GM18517 (cell line): ENCODE measurements around the gene SNRPA.

Experiments
- ATAC-seq: cut with Tn5 transposase; IDR thresholded peaks from one replicate; pipeline ENCODE4 v1.9.1; 2021; ENCODE audit warnings: mild to moderate bottlenecking, moderate library complexity; ENCODE audit not compliant: unreplicated experiment

The SNRPA gene

GRCh38 chr19:40800339-40800996, 49.5 kb downstream of the SNRPA start:
- ATAC-seq: no peak

DNA sequence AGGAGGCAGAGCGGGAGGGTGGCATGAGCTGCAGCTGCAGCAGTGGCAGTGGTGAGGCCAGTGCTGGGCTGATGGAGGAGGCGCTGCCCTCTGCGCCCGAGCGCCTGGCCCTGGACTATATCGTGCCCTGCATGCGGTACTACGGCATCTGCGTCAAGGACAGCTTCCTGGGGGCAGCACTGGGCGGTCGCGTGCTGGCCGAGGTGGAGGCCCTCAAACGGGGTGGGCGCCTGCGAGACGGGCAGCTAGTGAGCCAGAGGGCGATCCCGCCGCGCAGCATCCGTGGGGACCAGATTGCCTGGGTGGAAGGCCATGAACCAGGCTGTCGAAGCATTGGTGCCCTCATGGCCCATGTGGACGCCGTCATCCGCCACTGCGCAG, 50.0 kb downstream of the SNRPA start:
- ATAC-seq: no peak

DNA sequence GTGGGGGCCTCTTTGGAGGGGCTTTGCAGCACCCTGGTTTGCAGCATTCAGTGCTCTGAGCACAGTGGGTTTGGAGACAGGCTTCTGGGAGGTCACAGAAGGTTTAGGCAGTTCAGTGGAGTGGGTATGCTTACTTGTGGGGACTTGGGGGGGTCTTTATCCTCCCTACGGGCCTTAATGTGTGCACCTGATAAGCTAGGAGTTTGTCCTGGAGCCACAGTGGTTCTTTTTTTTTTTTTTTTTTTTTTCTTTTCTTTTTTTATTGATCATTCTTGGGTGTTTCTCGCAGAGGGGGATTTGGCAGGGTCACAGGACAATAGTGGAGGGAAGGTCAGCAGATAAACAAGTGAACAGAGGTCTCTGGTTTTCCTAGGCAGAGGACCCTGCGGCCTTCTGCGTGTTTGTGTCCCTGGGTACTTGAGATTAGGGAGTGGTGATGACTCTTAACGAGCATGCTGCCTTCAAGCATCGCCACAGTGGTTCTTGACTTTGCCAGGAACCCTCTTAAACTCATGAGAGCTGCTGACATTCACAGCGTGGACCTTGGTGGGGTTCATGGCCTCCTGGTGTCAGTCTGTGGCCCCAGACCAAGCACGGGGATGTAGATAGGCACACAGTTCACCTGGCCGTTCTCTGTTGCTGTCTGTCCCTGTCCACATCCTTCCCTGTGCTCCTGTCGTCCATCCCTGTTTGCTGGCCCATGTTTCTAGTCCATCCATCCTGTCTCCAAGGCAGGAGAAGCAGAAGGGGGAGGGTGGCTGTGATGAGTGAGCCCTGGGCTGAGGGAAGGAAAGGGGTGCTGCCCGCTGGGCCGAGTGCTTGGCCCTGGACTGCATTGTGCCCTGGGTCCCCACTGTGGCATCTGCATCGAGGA, 50.7 kb downstream of the SNRPA start:
- no peak for ATAC-seq

- no peak for ATAC-seq
Observed at GRCh38 chr19:40802300-40803169, 51.5 kb downstream of the SNRPA start.

DNA sequence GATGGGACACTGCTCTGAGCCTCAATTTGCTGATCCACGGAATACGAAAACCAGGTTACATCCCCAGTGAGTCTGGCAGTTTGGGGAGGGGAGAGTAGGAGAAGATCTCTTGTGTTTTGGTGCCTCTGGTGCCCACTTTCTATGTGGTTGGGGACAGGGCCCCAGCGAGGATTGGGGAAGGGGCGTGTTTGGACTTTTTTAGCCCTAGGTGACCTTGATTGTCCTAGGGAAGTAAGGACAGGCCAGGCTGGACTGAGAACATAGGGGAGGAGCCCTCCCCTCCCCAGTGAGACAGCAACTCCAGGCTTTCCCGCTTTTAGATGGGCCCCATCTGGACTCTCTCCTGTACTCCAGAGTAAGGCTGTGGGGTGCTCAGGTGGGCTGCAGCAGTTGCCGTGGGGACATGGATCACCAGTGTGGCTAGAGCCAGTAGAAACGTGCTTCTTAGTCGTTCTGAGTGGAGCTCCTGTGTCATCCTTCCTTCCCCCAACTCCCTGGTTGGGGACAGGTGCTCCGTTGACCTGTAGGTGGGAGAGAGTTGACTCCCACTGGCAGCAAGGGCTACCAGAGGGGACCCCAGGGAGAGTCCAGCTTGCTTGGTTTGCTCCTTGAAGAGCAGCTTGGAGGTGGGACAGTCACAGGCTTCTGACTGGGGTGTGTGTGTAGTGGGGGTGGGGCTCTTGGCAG, 52.3 kb downstream of the SNRPA start:
- ATAC-seq: no peak

DNA sequence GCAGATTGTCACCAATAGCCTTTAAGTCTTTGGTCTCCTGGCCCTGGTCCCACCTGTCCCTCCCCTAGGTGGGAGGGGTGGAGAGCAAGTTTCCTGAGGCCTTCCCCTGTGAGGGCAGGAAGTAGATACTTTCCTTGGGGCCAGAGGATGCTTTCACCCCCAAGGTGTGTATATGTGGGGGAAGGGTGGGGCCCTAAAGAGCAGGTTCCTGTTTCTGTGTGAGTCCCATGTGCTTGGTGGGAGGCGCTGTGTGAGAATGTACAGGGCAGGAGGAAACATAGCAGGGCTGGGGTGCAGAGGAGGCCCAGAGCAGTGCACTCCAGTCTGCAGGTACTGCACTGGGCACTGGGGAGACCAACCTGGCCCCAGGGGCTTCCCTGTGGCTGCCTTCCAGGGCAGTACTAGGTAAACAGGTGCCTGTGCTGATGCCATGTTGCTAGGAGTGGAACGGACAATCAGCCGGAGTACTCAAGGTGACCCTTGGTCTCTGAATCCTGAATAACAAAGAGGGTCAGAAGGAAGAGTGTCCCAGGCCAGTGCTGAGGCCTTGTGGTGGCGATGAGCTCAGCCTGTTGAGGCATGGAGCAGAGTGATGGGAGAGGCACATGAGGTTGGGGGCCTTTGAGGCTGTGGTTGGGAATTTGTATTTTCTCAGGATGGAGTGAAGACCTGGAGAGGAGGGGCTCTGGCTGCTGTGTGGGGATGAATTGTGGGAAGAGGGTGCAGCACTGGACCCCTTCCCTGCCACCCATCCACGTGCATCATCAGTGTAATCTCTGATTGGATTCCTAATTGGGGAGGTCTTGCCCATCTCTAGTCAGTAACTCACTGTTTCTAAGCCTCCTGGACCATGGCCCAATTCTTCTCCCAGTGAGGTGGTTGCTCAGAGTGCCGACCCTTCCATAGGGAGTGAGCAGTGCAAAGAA, 53.1 kb downstream of the SNRPA start:
- no peak for ATAC-seq

DNA sequence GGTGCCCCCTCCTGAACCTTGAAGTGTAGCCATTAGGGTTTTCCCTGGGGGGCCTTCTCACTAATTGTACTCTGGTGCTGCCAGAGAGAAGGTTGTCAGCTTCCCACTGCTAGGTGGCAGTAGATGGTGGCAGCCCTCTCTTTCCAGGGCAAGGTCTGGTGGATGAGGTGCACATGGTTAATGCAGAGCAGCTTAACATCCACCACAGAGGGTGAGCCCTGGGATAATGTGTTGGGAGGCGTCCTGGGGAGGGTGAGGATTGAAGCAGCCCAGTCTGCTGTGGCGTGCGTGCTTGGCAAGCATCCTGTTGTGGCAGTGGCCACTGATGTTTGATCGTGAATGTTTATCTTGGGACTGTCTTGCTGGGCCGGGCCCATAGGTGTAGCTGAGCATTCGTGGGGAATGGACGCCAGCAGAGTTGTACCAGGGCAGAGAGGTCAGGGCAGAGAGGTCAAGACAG, 53.8 kb downstream of the SNRPA start:
- ATAC-seq: no peak

- no peak for ATAC-seq
Observed at GRCh38 chr19:40805258-40805868, 54.4 kb downstream of the SNRPA start.

DNA sequence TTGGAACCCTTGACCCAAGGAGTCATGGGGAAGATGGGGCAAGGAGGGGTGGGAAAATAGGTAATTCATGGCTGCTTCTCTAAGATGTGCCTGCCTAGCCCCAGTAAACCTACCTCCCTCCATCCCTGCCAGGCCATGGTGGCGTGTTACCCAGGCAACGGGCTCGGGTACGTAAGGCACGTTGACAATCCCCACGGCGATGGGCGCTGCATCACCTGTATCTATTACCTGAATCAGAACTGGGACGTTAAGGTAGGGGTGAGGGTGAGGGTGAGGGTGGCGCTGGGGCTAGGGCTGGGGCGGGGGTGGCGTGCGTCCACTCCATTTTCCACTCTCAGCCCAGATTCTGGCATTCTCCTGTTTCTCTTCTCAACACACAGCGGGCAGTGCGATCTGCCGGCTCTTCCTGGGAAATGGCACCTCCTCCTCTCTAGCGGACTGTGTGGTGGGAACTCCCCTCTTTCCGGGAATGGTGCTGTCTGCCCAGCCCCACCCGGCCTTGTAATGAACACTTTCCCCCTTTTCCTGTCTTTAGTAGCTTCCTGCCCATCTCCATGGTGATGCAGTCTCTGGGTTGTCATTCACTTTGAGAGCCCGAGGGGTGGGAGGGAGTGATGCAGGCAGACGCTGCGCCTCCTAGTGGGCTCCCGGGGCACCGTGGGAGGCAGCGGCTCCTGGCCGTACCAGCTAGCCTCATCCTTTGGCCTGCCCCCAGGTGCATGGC, 55.6 kb downstream of the SNRPA start:
- no peak for ATAC-seq

- ATAC-seq: no peak
Observed at GRCh38 chr19:40807147-40808020, 56.4 kb downstream of the SNRPA start.

DNA sequence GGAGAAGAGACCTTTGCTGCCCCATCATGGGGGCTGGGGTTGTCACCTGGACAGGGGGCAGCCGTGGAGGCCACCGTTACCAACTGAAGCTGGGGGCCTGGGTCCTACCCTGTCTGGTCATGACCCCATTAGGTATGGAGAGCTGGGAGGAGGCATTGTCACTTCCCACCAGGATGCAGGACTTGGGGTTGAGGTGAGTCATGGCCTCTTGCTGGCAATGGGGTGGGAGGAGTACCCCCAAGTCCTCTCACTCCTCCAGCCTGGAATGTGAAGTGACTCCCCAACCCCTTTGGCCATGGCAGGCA, 57.0 kb downstream of the SNRPA start:
- no peak for ATAC-seq

DNA sequence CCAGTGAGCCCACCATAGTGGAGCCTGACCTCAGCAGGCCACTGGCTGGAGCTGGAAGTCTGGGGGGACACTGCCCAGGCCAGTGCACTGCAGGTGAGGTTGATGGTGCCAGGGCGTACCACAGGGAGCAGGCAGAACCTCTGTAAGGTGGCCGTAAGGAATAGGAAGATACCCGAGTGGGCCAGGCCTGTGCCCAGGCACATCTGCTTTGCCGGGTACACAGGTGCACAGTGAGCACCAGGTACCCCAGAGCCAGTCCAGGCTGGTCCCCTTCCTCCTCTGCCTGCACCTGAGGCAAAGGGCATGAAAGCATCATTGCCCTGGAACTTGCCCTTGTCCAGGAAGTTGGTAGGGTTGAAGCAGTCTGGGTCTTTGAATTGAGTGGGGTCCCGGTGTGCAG, 57.5 kb downstream of the SNRPA start:
- ATAC-seq: no peak

DNA sequence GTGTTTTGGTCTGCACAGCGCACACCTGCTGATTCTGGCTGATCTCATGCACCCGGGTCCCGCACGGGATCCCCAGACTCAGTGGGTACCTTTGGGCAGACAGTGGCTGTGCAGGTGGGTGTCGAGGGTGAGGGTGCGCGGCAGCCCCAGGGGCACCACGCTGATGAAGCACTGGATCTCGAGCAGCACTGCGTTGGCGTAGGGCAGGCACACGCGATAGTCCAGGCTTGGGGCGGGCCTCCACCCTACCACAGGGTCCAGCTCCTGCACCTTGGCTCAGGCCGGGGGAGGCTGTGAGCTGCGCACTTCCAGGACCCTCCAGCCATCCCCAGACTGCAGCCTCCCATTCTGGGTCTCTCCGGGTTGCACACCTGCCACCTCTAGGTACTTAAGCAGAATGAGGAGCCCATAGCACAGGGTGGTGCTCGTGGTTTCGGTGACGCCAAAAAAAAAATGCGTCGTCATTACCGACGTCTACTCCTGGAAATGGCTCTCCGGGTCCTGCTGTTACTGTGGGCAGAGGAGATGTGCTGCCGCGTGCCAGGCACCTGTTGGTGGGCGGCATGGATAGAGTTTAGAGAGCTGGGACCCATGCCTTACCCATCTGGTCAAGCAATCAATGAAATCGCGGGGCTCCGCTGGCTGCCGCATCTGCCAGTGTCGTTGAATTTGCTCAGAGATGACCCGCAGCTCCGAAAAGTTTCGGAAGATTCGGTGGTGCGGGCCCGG, 58.5 kb downstream of the SNRPA start:
- no peak for ATAC-seq

DNA sequence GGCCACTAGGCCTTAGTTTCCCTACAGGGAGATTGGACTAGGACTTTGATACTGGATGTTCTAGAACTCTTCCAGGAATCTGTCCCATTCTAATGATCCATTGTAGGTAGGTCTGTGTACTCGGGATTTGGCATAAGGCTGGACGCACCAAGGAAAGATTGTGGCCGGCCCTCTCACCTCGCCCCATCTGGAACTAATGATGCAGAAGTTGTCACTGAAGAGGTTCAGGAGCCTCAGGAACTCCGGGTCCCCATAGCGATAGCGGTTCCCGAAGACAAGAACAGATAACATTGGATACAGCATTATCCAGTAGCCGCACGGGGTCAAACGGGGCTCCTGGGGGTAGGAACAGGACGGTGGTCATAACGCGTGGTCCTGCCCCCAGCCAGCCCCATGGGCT, 59.2 kb downstream of the SNRPA start:
- ATAC-seq: no peak

GRCh38 chr19:40810649-40811408, 59.8 kb downstream of the SNRPA start:
- peak; percentile 67 for ATAC-seq
